ENCODE results near the gene SRSF3.

SRSF3 gene

DNA sequence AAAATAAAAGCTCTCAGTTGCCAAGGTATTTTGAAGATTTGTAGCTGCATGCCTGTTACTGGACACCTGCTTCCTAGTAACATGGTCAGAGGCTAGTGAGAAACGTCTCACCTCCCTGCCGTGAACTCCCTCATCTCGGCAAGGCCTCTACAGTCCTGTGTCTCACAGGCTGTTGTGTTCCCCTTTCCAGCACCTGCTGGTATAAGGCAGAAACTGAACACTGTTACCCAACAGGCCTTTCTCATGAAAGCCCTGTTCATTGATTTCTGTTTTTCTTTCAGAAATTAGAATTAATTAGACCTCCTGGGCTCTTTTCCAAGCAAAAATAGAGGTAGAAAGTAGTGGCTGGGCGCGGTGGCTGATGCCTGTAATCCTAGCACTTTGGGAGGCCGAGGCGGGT is 17.6 kb upstream of the SRSF3 start:
- DNase-seq (ENCODE audit: extremely low spot score): no peak
- TF ChIP-seq ELF4 (IDR thresholded peaks at IDR 0.05) (no peak), TARDBP (IDR thresholded peaks at IDR 0.05) (no peak), FOXK2 (IDR thresholded peaks at IDR 0.05) (no peak), SUZ12 (IDR thresholded peaks at IDR 0.05) (no peak), NFRKB (IDR thresholded peaks at IDR 0.05) (no peak), LEF1 (IDR thresholded peaks at IDR 0.05; ENCODE audit: borderline replicate concordance) (no peak), BHLHE40 (IDR thresholded peaks at IDR 0.05; ENCODE audit: borderline replicate concordance) (no peak), ZNF384 (IDR thresholded peaks at IDR 0.05) (no peak)
- CTCF ChIA-PET: interaction anchor here (0.7 kb wide), 1 partner anchor 99 kb away, joined by 3 read pairs; no protein-coding TSS in a partner anchor
- POLR2A ChIA-PET: interaction anchor here (1.4 to 1.7 kb wide), 2 partner anchors 17 to 133 kb away, joined by 3 to 4 read pairs; partner anchors contain the start of gene SRSF3

DNA sequence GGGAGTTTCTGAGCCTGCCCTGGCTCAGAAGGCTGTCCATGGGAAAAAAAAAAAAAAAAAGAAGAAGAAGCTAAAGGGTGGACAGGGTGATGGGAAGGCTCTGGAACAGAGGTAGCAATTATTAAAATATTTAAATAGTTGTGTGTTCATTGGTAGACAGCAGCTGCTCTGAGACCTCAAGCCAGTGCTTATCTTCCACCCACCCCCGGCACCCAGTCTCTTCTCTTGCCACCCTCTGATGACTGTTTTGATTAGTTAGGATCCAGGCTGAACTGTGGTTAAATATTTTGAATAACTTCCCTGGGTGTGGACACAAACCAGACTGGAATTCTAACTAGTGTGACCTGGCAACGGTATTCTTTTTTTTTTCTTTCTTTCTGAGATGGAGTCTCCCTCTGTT is 16.9 kb upstream of the SRSF3 start:
- no peak for TF ChIP-seq NFRKB (IDR thresholded peaks at IDR 0.05)
- TF ChIP-seq FOXK2 (IDR thresholded peaks at IDR 0.05): no peak
- no peak for TF ChIP-seq HDGF (IDR thresholded peaks at IDR 0.05; ENCODE audit: borderline replicate concordance)
- no peak for TF ChIP-seq SP1 (IDR thresholded peaks at IDR 0.05)
- TF ChIP-seq LEF1 (IDR thresholded peaks at IDR 0.05; ENCODE audit: borderline replicate concordance): no peak
- TF ChIP-seq CTBP1 (IDR thresholded peaks at IDR 0.05; ENCODE audit: borderline replicate concordance): no peak
- no peak for TF ChIP-seq FOXA1 (IDR thresholded peaks at IDR 0.05)
- no peak for TF ChIP-seq ZNF384 (IDR thresholded peaks at IDR 0.05)
- no peak for DNase-seq (ENCODE audit: extremely low spot score)
- ChIA-PET POLR2A (interaction anchor here (1.4 to 1.7 kb wide), 2 partner anchors 16 to 134 kb away, joined by 3 to 4 read pairs; partner anchors contain the start of gene SRSF3), CTCF (interaction anchor here (0.6 kb wide), 2 partner anchors 14 to 20 kb away, joined by 3 to 5 read pairs; no protein-coding TSS in a partner anchor)

DNA sequence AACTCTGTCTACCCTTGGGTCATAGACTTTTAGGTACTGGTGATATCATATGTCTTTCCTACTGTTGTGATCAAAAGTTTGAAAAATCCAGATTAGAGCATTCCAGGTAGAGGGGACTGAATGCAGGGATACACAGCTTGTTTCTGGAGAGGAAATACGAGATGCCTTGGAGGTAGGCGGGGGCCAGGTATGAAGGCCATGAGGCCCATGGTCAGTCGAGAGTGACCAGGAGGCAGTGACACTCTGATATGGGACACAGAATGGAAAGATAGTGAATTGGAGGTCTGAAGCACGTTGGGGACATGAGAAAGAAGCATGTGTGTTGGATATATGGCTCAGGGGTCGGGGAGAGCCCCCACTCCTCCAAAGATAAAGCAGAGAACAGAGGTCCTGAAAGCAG is 16.1 kb upstream of the SRSF3 start:
- ChIA-PET CTCF (interaction anchor here (0.6 kb wide), 1 partner anchor 9 kb away, joined by 4 read pairs; no protein-coding TSS in a partner anchor), POLR2A (interaction anchor here (1.7 kb wide), 1 partner anchor 135 kb away, joined by 3 read pairs; no protein-coding TSS in a partner anchor)
- no peak for DNase-seq (ENCODE audit: extremely low spot score)
- TF ChIP-seq ELF4 (IDR thresholded peaks at IDR 0.05) (no peak), FOXA1 (IDR thresholded peaks at IDR 0.05) (no peak), LEF1 (IDR thresholded peaks at IDR 0.05; ENCODE audit: borderline replicate concordance) (no peak), ARNT (IDR thresholded peaks at IDR 0.05) (no peak), FOXM1 (IDR thresholded peaks at IDR 0.05; ENCODE audit: borderline replicate concordance) (no peak), SUZ12 (IDR thresholded peaks at IDR 0.05) (no peak), SP1 (IDR thresholded peaks at IDR 0.05) (no peak), BHLHE40 (IDR thresholded peaks at IDR 0.05; ENCODE audit: borderline replicate concordance) (no peak), CTBP1 (IDR thresholded peaks at IDR 0.05; ENCODE audit: borderline replicate concordance) (no peak), HDGF (IDR thresholded peaks at IDR 0.05; ENCODE audit: borderline replicate concordance) (no peak), NFRKB (IDR thresholded peaks at IDR 0.05) (no peak), L3MBTL2 (conservative IDR thresholded peaks at IDR 0.05) (no peak), FOXK2 (IDR thresholded peaks at IDR 0.05) (no peak), TARDBP (IDR thresholded peaks at IDR 0.05) (no peak), ZNF384 (IDR thresholded peaks at IDR 0.05) (no peak)
- TF ChIP-seq, protein P1, sequence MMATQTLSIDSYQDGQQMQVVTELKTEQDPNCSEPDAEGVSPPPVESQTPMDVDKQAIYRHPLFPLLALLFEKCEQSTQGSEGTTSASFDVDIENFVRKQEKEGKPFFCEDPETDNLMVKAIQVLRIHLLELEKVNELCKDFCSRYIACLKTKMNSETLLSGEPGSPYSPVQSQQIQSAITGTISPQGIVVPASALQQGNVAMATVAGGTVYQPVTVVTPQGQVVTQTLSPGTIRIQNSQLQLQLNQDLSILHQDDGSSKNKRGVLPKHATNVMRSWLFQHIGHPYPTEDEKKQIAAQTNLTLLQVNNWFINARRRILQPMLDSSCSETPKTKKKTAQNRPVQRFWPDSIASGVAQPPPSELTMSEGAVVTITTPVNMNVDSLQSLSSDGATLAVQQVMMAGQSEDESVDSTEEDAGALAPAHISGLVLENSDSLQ (IDR thresholded peaks at IDR 0.05): no peak

DNA sequence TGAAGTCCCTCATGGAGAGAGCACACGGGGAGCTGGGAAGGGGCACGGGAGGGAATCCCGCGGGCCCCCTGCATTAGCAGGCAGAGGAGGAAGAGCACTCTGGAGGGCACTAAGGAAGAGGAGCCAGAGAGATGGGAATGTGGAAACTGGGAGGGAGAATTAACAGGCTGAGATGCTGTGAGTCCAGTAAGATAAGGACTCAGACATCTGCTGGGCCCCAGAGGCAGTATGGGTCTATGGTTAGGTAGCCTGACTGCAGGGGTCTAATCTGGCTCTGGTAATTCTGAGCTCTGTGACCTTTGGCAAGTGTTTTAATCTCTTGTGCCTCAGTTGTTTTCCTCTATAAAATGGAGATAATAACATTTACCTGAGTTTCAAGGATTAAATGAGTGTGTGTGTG is 15.7 kb upstream of the SRSF3 start:
- ChIA-PET POLR2A (interaction anchor here (1.7 kb wide), 1 partner anchor 135 kb away, joined by 3 read pairs; no protein-coding TSS in a partner anchor), CTCF (interaction anchor here (0.6 to 1.5 kb wide), 2 partner anchors 10 to 146 kb away, joined by 3 to 4 read pairs; no protein-coding TSS in a partner anchor)
- TF ChIP-seq ZNF384 (IDR thresholded peaks at IDR 0.05) (no peak), BHLHE40 (IDR thresholded peaks at IDR 0.05; ENCODE audit: borderline replicate concordance) (no peak), L3MBTL2 (conservative IDR thresholded peaks at IDR 0.05) (no peak), NFRKB (IDR thresholded peaks at IDR 0.05) (no peak), FOXA1 (IDR thresholded peaks at IDR 0.05) (no peak), FOXM1 (IDR thresholded peaks at IDR 0.05; ENCODE audit: borderline replicate concordance) (no peak), LEF1 (IDR thresholded peaks at IDR 0.05; ENCODE audit: borderline replicate concordance) (no peak), TARDBP (IDR thresholded peaks at IDR 0.05) (no peak), CTBP1 (IDR thresholded peaks at IDR 0.05; ENCODE audit: borderline replicate concordance) (no peak), ELF4 (IDR thresholded peaks at IDR 0.05) (no peak), HDGF (IDR thresholded peaks at IDR 0.05; ENCODE audit: borderline replicate concordance) (no peak), FOXK2 (IDR thresholded peaks at IDR 0.05) (no peak), SUZ12 (IDR thresholded peaks at IDR 0.05) (no peak), SP1 (IDR thresholded peaks at IDR 0.05) (no peak)
- TF ChIP-seq, protein P1 (IDR thresholded peaks at IDR 0.05): no peak
- no peak for DNase-seq (ENCODE audit: extremely low spot score)

DNA sequence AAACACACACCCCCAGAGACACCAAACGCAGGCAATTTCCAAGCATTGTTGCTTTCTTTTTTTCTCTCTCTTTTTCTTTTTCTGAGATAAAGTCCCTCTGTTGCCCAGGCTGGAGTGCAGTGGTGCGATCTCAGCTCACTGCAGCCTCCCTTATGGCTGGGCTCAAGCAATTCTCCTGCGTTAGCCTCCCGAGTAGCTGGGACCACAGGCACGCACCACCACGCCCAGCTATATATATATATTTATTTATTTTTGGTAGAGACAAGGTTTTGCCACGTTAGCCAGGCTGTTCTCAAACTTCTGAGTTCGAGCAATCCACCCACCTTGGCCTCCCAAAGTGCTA is 14.0 kb upstream of the SRSF3 start:
- ChIA-PET POLR2A (interaction anchor here (1.0 to 2.1 kb wide), 3 partner anchors 16 to 157 kb away, joined by 3 to 9 read pairs (median 4); no protein-coding TSS in a partner anchor), CTCF (no interaction called here)
- no peak for TF ChIP-seq SP1 (IDR thresholded peaks at IDR 0.05)
- no peak for TF ChIP-seq NFRKB (IDR thresholded peaks at IDR 0.05)
- TF ChIP-seq, protein P1 (IDR thresholded peaks at IDR 0.05): no peak
- TF ChIP-seq FOXM1 (IDR thresholded peaks at IDR 0.05; ENCODE audit: borderline replicate concordance): no peak
- TF ChIP-seq ELF4 (IDR thresholded peaks at IDR 0.05): no peak
- TF ChIP-seq BHLHE40 (IDR thresholded peaks at IDR 0.05; ENCODE audit: borderline replicate concordance): no peak
- no peak for TF ChIP-seq L3MBTL2 (conservative IDR thresholded peaks at IDR 0.05)
- no peak for TF ChIP-seq LEF1 (IDR thresholded peaks at IDR 0.05; ENCODE audit: borderline replicate concordance)
- TF ChIP-seq ZNF384 (IDR thresholded peaks at IDR 0.05): no peak
- no peak for TF ChIP-seq CTBP1 (IDR thresholded peaks at IDR 0.05; ENCODE audit: borderline replicate concordance)
- no peak for TF ChIP-seq HDGF (IDR thresholded peaks at IDR 0.05; ENCODE audit: borderline replicate concordance)
- no peak for TF ChIP-seq ARNT (IDR thresholded peaks at IDR 0.05)
- no peak for TF ChIP-seq FOXA1 (IDR thresholded peaks at IDR 0.05)
- no peak for DNase-seq (ENCODE audit: extremely low spot score)

DNA sequence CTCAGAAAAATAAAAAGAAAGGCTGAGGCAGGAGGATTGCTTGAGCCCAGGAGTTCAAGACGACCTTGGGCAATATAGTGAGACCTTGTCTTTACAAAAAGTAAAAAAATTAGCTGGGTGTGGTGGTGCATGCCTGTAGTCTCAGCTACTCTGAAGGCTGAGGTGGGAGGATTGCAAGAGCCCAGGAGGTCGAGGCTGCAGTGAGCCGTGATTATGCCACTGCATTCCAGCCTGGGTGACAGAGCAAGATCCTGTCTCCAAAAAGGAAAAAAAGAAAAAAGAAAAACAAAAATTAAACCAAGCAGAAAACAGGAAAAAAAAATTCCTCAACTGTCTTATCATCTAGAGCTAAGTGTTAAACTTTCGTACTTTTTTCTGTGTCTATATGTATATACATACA is 12.4 kb upstream of the SRSF3 start:
- TF ChIP-seq CTBP1 (IDR thresholded peaks at IDR 0.05; ENCODE audit: borderline replicate concordance) (no peak), NFRKB (IDR thresholded peaks at IDR 0.05) (no peak), TARDBP (IDR thresholded peaks at IDR 0.05) (no peak), BHLHE40 (IDR thresholded peaks at IDR 0.05; ENCODE audit: borderline replicate concordance) (no peak), ELF4 (IDR thresholded peaks at IDR 0.05) (no peak), ZNF384 (IDR thresholded peaks at IDR 0.05) (no peak), L3MBTL2 (conservative IDR thresholded peaks at IDR 0.05) (no peak), FOXK2 (IDR thresholded peaks at IDR 0.05) (no peak), LEF1 (IDR thresholded peaks at IDR 0.05; ENCODE audit: borderline replicate concordance) (no peak), HDGF (IDR thresholded peaks at IDR 0.05; ENCODE audit: borderline replicate concordance) (no peak), SP1 (IDR thresholded peaks at IDR 0.05) (no peak), SUZ12 (IDR thresholded peaks at IDR 0.05) (no peak), FOXM1 (IDR thresholded peaks at IDR 0.05; ENCODE audit: borderline replicate concordance) (no peak), FOXA1 (IDR thresholded peaks at IDR 0.05) (no peak), ARNT (IDR thresholded peaks at IDR 0.05) (no peak)
- TF ChIP-seq, protein P1 (IDR thresholded peaks at IDR 0.05): no peak
- POLR2A ChIA-PET: interaction anchor here (0.7 kb wide), 1 partner anchor 10 kb away, joined by 3 read pairs; no protein-coding TSS in a partner anchor
- no peak for DNase-seq (ENCODE audit: extremely low spot score)
- CTCF ChIA-PET: interaction anchor here (1.0 kb wide), 1 partner anchor 10 kb away, joined by 3 read pairs; no protein-coding TSS in a partner anchor
